Kidney (tissue), 14 donors: ENCODE measurements around the gene CHST12. TPM values are rescaled to one million over a fixed set of nuclear protein-coding genes. Genes with fewer than 3 reads are reported as not detected.

ENCODE experiments used
- DNase-seq, 5 donors: peaks; one replicate each; pipeline ENCODE4 v3.0.0-alpha.2; 2013 to 2020
- FAIRE-seq: peaks from 2 replicates; lab custom pipeline; 2012; peaks lifted over from hg19 to GRCh38; lab: Jason Lieb, UNC
- H3K27ac ChIP-seq, 2 donors: one replicate each; pipeline ENCODE4 v1.7.0; 2013; ENCODE audit warnings: low read depth in 2 of 2, low read length in 2 of 2, inconsistent platforms in 1 of 2
- H3K27me3 ChIP-seq: one replicate; pipeline ENCODE4 v1.7.1; 2013; ENCODE audit warnings: low read length, inconsistent platforms; ENCODE audit not compliant: control insufficient read depth, insufficient read depth
- H3K36me3 ChIP-seq, 3 donors: one replicate each; pipeline versions ENCODE4 v1.7.0 to v1.7.1; 2013; ENCODE audit warnings: low read length in 3 of 3, control low read depth in 1 of 3, inconsistent platforms in 1 of 3; ENCODE audit not compliant: insufficient read depth in 3 of 3, control insufficient read depth in 2 of 3
- H3K4me1 ChIP-seq, 3 donors: one replicate each; pipeline versions ENCODE4 v1.7.0 to v1.7.1; 2013; ENCODE audit warnings: low read length in 3 of 3, inconsistent platforms in 1 of 3, low read depth in 1 of 3; ENCODE audit not compliant: control insufficient read depth in 2 of 3, insufficient read depth in 2 of 3
- H3K4me3 ChIP-seq, 3 donors: one replicate each; pipeline versions ENCODE4 v1.7.0 to v1.8.1; 2013; ENCODE audit warnings: low read length in 3 of 3, control low read depth in 1 of 3, inconsistent platforms in 1 of 3
- H3K9ac ChIP-seq, 3 donors: one replicate each; pipeline versions ENCODE4 v1.7.0 to v1.7.1; 2013; ENCODE audit warnings: low read length in 3 of 3, control low read depth in 1 of 3, inconsistent platforms in 1 of 3
- H3K9me3 ChIP-seq, 3 donors: one replicate each; pipeline versions ENCODE4 v1.7.0 to v1.7.1; 2013; ENCODE audit warnings: low read length in 3 of 3, control low read depth in 1 of 3, inconsistent platforms in 1 of 3; ENCODE audit not compliant: control insufficient read depth in 2 of 3, insufficient read depth in 1 of 3
- intact Hi-C: fragments of 100-400 bp; cut with DNase I; formaldehyde crosslinking; loops from one replicate; pipeline ENCODE4 v1.11.1; 2022
- polyA plus RNA-seq: library from polyadenylated mRNA; stranded (reverse); fragments of 350-450 nt; fragmentation: Illumina TruSeq; extraction: RNeasy Lipid Tissue Mini Kit (QIAGEN cat#74804); gene quantifications from one replicate; pipeline ENCODE4 v1.2.3, GENCODE V29; 2014; ENCODE audit warnings: low read depth, low replicate concordance; ENCODE audit not compliant: insufficient read depth
- total RNA-seq: library from RNA; stranded (reverse); fragmentation: NEBNext Ultra II Directional; extraction: Animal tissue kit (Norgen Biotek cat#: 25700); gene quantifications from one replicate; pipeline ENCODE4 v1.2.1, GENCODE V29; 2021
- TF ChIP-seq, protein P1 (sequence below): IDR thresholded peaks from 3 replicates; pipeline ENCODE4 v1.5.1; 2012; ENCODE audit warnings: mild to moderate bottlenecking, moderate library complexity, borderline replicate concordance; ENCODE audit not compliant: insufficient read depth; ENCODE audit errors: extremely low read depth
- donor health status: control.
- donor health status: control.
- donor health status: control.
- donor health status: control.
- donor health status: control.
- donor health status: DM: yes; HTN: yes; CAD: no.
- donor health status: Normal renal cell carcinoma (clear cell type).

Gene CHST12
- total and polyA plus RNA-seq, 2 donors from 2014 or later = 16.3 to 25.6 TPM

DNA sequence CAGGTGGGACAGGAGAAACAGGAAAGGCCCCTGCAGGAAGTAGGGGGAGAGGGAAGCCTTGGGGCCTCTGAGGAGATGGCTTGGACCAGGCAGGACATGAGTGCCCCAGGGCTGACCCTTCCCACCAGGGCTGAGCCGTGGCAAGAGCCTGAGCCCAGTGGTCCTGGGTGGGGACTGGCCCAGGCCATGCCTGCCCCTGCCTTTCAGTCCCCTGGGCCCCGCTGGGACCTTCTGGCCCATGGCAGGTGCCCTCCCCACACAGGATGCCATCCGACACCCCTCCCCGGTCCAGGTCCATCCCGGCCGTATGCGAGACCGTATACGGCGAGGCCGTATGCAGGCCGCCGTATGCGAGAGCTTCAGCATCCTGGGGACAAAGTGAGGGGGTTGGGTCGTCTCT is 70.8 kb downstream of the CHST12 start:
- no peaks in the 10 kb centered on the region for H3K27me3 ChIP-seq
- FAIRE-seq = no peak
- no peak overlapping the region for H3K9ac ChIP-seq
- intact Hi-C loops = no loop called here
- no peaks in the 10 kb centered on the region for H3K36me3 ChIP-seq
- DNase-seq = peak in 2 of 5 donors; percentile 45 to 63
- H3K9me3 ChIP-seq = no peaks in the 10 kb centered on the region
- no peak overlapping the region for H3K27ac ChIP-seq
- TF ChIP-seq, protein P1, sequence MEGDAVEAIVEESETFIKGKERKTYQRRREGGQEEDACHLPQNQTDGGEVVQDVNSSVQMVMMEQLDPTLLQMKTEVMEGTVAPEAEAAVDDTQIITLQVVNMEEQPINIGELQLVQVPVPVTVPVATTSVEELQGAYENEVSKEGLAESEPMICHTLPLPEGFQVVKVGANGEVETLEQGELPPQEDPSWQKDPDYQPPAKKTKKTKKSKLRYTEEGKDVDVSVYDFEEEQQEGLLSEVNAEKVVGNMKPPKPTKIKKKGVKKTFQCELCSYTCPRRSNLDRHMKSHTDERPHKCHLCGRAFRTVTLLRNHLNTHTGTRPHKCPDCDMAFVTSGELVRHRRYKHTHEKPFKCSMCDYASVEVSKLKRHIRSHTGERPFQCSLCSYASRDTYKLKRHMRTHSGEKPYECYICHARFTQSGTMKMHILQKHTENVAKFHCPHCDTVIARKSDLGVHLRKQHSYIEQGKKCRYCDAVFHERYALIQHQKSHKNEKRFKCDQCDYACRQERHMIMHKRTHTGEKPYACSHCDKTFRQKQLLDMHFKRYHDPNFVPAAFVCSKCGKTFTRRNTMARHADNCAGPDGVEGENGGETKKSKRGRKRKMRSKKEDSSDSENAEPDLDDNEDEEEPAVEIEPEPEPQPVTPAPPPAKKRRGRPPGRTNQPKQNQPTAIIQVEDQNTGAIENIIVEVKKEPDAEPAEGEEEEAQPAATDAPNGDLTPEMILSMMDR = no peak
- no peak overlapping the region for H3K4me3 ChIP-seq
- peaks cover 0 to 10% (median 0%) of the 10 kb centered on the region in 3 donors for H3K4me1 ChIP-seq

- intact Hi-C loops = no loop called here
- H3K4me3 ChIP-seq = no peak overlapping the region
- no peaks in the 10 kb centered on the region for H3K36me3 ChIP-seq
- H3K27me3 ChIP-seq = no peaks in the 10 kb centered on the region
- peaks cover 0 to 10% (median 0%) of the 10 kb centered on the region in 3 donors for H3K4me1 ChIP-seq
- FAIRE-seq = no peak
- TF ChIP-seq, protein P1 = no peak
- H3K9me3 ChIP-seq = no peaks in the 10 kb centered on the region
- peak in 1 of 5 donors; percentile 72 for DNase-seq
- H3K27ac ChIP-seq = no peak overlapping the region
- H3K9ac ChIP-seq = no peak overlapping the region
These were observed 71.6 kb downstream of the CHST12 start for GRCh38 chr7:2474813-2475677.

DNA sequence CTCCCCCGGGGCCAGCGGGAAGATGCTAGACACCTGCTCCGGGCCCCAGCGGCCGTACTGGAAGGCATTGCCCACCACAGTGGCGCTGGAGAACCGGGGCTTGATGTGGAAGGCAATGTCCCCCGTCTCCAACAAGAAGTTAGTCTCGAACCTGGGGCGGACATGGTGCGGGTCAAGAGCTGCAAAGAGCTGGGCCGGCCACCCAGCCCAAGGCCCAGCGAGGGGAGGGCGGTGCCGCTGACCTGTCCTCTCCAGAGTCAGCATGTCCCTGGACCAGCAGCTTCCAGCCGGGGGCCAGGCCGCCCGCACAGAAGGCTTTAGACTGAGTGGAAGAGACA is 72.2 kb downstream of the CHST12 start:
- H3K27ac ChIP-seq = no peak overlapping the region
- TF ChIP-seq, protein P1 = no peak
- intact Hi-C loops = no loop called here
- H3K36me3 ChIP-seq = no peaks in the 10 kb centered on the region
- H3K4me1 ChIP-seq = peaks cover 0 to 10% (median 0%) of the 10 kb centered on the region in 3 donors
- FAIRE-seq (no peak), DNase-seq (peak in 1 of 5 donors; percentile 66)
- no peak overlapping the region for H3K4me3 ChIP-seq
- no peaks in the 10 kb centered on the region for H3K27me3 ChIP-seq
- H3K9ac ChIP-seq = no peak overlapping the region
- no peaks in the 10 kb centered on the region for H3K9me3 ChIP-seq
